ENCODE results near the gene PDE6B. TPM values are rescaled to one million over a fixed set of nuclear protein-coding genes. Genes with fewer than 3 reads are reported as not detected.

Gene PDE6B
- total and polyA plus RNA-seq, 2 donors (not counting 1 experiment from before 2014, with no cell fraction given): 2.1 TPM; not detected in 1

DNA sequence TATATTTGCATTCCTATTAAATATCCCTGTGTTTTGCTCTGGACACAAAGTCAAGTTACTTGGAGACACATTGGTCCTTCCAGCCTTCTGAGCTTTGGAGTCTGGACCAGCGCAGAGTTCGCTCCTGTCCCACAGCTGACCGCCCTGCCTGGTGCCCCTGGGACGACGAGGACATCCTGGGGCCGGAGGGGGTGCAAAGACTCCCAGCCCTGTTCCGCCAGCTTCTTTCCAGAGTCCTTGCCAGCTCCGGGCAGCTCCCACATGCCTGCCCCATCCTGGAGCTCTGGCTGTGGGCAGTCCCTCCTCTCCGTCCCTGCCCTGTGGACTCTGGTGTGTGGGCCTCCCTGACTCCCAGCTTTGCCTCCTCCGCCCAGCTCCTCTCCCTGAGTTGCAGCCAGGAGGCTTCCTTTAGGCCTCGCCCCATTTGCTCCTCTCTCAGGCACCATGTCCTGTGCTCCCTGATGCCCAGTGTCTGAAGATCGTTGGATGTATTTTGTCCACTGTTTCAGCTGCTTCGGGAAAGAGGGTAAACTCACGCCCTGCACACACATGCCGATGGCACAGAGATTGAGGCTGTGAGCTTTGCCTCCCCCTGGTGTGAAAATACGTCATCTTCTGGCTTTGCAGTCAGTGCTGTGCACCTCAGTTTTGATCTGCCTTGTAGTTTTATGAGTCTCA, 75.4 kb downstream of the PDE6B start:
- no peak overlapping the region for H2AFZ ChIP-seq (ENCODE audit: low read length)
- no peaks in the 10 kb centered on the region for H4K20me1 ChIP-seq (ENCODE audit: control insufficient read depth, extremely low read depth, insufficient read depth, low read length)
- TF ChIP-seq EZH2 (IDR thresholded peaks at IDR 0.05; ENCODE audit: low read length, missing control alignments) (no peak), CTCF (conservative IDR thresholded peaks at IDR 0.05 in 1 of 2, IDR thresholded peaks at IDR 0.05 in 1 of 2; ENCODE audit: low read depth in 1 of 2, low read length in 2 of 2) (no peak)
- H3K4me1 ChIP-seq (ENCODE audit: control insufficient read depth, extremely low read depth, insufficient read depth, low read length): no peaks in the 10 kb centered on the region
- no peak overlapping the region for H3K4me3 ChIP-seq (replicated peaks in 1 of 4; ENCODE audit: control extremely low read depth in 1 of 4, insufficient read depth in 1 of 4, low read depth in 3 of 4, low read length in 4 of 4)
- no peak overlapping the region for H3K27ac ChIP-seq (ENCODE audit: insufficient read depth, low read length)
- no peaks in the 10 kb centered on the region for H3K27me3 ChIP-seq (ENCODE audit: control insufficient read depth, insufficient read depth, low read length)
- H3K9me3 ChIP-seq (ENCODE audit: control insufficient read depth, insufficient read depth, low read depth, low read length): no peaks in the 10 kb centered on the region
- no peaks in the 10 kb centered on the region for H3K79me2 ChIP-seq (ENCODE audit: control insufficient read depth, insufficient read depth, low read length)
- no peaks in the 10 kb centered on the region for H3K36me3 ChIP-seq (ENCODE audit: control insufficient read depth, insufficient read depth, low read length)
- no peak overlapping the region for H3K4me2 ChIP-seq (ENCODE audit: extremely low read depth, insufficient read depth, low read length)
- no peak overlapping the region for H3K9ac ChIP-seq (ENCODE audit: insufficient read depth, low read length)
- no peak for DNase-seq (ENCODE audit: low read depth in 2 of 2)

DNA sequence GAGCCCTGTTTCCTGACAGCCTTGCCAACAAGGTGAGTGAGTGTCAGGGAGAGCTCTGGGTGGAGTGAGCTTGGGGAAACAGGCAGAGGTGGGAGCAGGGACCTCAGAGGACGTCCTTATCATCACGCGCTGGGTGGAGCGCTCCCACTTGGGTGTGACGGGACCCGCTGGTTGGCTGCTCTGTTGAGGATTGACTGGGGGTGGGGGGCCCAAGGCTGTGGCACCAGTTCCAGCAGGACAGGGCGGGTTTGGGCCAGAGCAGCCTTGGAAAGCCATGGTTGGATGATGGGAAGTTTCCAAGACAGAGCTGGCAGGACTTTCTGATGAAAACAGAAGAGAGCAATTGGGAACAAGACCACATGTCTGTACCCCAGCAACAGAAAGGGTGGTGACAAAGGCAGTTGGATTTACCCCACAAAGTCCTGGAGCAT, 77.3 kb downstream of the PDE6B start:
- TF ChIP-seq CTCF (conservative IDR thresholded peaks at IDR 0.05 in 1 of 2, IDR thresholded peaks at IDR 0.05 in 1 of 2; ENCODE audit: low read depth in 1 of 2, low read length in 2 of 2) (no peak), EZH2 (IDR thresholded peaks at IDR 0.05; ENCODE audit: low read length, missing control alignments) (no peak)
- Histone ChIP-seq H2AFZ (ENCODE audit: low read length) (no peak overlapping the region), H3K27ac (ENCODE audit: insufficient read depth, low read length) (no peak overlapping the region), H3K27me3 (ENCODE audit: control insufficient read depth, insufficient read depth, low read length) (no peaks in the 10 kb centered on the region), H3K4me2 (ENCODE audit: extremely low read depth, insufficient read depth, low read length) (no peak overlapping the region), H3K4me1 (ENCODE audit: control insufficient read depth, extremely low read depth, insufficient read depth, low read length) (no peaks in the 10 kb centered on the region), H3K9me3 (ENCODE audit: control insufficient read depth, insufficient read depth, low read depth, low read length) (no peaks in the 10 kb centered on the region), H3K9ac (ENCODE audit: insufficient read depth, low read length) (no peak overlapping the region), H3K79me2 (ENCODE audit: control insufficient read depth, insufficient read depth, low read length) (peaks cover 11% of the 10 kb centered on the region), H3K4me3 (replicated peaks in 1 of 4; ENCODE audit: control extremely low read depth in 1 of 4, insufficient read depth in 1 of 4, low read depth in 3 of 4, low read length in 4 of 4) (no peak overlapping the region), H3K36me3 (ENCODE audit: control insufficient read depth, insufficient read depth, low read length) (no peaks in the 10 kb centered on the region), H4K20me1 (ENCODE audit: control insufficient read depth, extremely low read depth, insufficient read depth, low read length) (no peaks in the 10 kb centered on the region)
- DNase-seq (ENCODE audit: low read depth in 2 of 2): no peak

DNA sequence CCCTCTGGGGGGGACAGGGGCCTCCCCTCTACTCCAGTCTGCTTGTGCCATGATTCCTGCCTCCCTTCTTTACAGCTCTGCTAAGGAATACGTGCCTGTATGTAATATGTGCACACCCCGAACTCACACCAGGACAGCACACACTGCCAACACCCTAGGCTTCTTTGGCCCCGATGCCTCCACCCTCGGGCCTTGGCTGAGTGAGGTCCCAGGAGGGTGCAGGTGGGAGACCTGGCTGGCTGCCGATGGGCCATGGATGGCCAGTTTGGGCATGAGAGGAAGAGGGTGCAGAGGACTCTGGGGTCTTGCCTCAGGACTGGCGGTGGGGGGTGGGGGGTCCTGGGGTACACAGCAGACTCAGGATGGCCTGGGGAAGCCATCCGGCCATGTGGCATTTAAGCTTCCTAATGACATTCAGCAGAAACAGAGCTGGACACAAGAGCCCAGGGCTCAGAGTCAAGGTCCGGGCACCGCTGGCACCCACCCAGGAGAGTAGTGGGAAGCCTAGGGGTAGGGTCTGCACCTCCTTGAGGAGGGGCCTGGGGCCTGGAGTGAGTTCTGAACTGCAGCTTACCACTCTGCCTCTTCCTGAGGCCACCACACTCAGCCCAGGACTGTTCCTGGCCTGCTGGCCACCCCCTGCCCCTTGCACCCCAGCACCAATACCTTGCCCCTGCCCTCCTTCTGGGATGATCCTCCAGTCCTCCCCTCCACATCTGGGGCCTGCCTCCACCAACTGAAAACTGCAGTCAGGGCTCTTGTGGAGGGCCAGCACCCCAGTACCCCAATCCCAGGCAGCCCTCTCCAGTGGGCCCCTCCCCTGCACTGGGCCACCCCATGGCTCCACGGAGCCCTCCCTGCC, 78.2 kb downstream of the PDE6B start:
- no peaks in the 10 kb centered on the region for H4K20me1 ChIP-seq (ENCODE audit: control insufficient read depth, extremely low read depth, insufficient read depth, low read length)
- TF ChIP-seq CTCF (conservative IDR thresholded peaks at IDR 0.05 in 1 of 2, IDR thresholded peaks at IDR 0.05 in 1 of 2; ENCODE audit: low read depth in 1 of 2, low read length in 2 of 2) (no peak), EZH2 (IDR thresholded peaks at IDR 0.05; ENCODE audit: low read length, missing control alignments) (no peak)
- no peak overlapping the region for H3K27ac ChIP-seq (ENCODE audit: insufficient read depth, low read length)
- H3K79me2 ChIP-seq (ENCODE audit: control insufficient read depth, insufficient read depth, low read length): peaks cover 18% of the 10 kb centered on the region
- no peak overlapping the region for H2AFZ ChIP-seq (ENCODE audit: low read length)
- H3K36me3 ChIP-seq (ENCODE audit: control insufficient read depth, insufficient read depth, low read length): no peaks in the 10 kb centered on the region
- H3K4me1 ChIP-seq (ENCODE audit: control insufficient read depth, extremely low read depth, insufficient read depth, low read length): no peaks in the 10 kb centered on the region
- H3K4me3 ChIP-seq (replicated peaks in 1 of 4; ENCODE audit: control extremely low read depth in 1 of 4, insufficient read depth in 1 of 4, low read depth in 3 of 4, low read length in 4 of 4): no peak overlapping the region
- H3K4me2 ChIP-seq (ENCODE audit: extremely low read depth, insufficient read depth, low read length): no peak overlapping the region
- DNase-seq (ENCODE audit: low read depth in 2 of 2): no peak
- no peak overlapping the region for H3K9ac ChIP-seq (ENCODE audit: insufficient read depth, low read length)
- H3K27me3 ChIP-seq (ENCODE audit: control insufficient read depth, insufficient read depth, low read length): no peaks in the 10 kb centered on the region
- no peaks in the 10 kb centered on the region for H3K9me3 ChIP-seq (ENCODE audit: control insufficient read depth, insufficient read depth, low read depth, low read length)

Measured in fibroblast of lung (primary cell).